OCI-LY1 (cell line): ENCODE results near the gene NOL11.
"Not testable (repeated sequence)": the region's sequence is repeated elsewhere in the genome, so short reads cannot be mapped to it uniquely, and the experiment has no call there.

Experiments used
- H2AFZ ChIP-seq: fragments of 200-600 bp; sonication (generic), shearing (Covaris generic); 2 replicates; pipeline ENCODE4 v1.6.0; 2014; ENCODE audit warnings: antibody characterized with exemption, mild to moderate bottlenecking, low read length
- H3F3A ChIP-seq: fragments of 200-600 bp; sonication (generic), shearing (Covaris generic); 2 replicates; pipeline ENCODE4 v1.6.0; 2014; ENCODE audit warnings: mild to moderate bottlenecking, antibody characterized with exemption, low read length, moderate library complexity; ENCODE audit not compliant: insufficient read depth
- H3K27ac ChIP-seq: fragments of 200-600 bp; sonication (generic); 2 replicates; pipeline ENCODE4 v1.5.1; 2014; ENCODE audit warnings: low read length, mixed run types, mild to moderate bottlenecking, low read depth; ENCODE audit not compliant: poor library complexity, severe bottlenecking
- H3K27me3 ChIP-seq: fragments of 200-600 bp; sonication (generic); 2 replicates; pipeline ENCODE4 v1.6.0; 2014; ENCODE audit warnings: antibody characterized with exemption, mild to moderate bottlenecking, low read length, moderate library complexity; ENCODE audit not compliant: insufficient read depth
- H3K36me3 ChIP-seq: fragments of 200-600 bp; sonication (generic); 2 replicates; pipeline ENCODE4 v1.6.1; 2014; ENCODE audit warnings: mild to moderate bottlenecking, antibody characterized with exemption, low read length, moderate library complexity, mixed read lengths; ENCODE audit not compliant: insufficient read depth
- H3K4me1 ChIP-seq: fragments of 200-600 bp; sonication (generic); 2 replicates; pipeline ENCODE4 v1.5.1; 2014; ENCODE audit warnings: mild to moderate bottlenecking, low read length, moderate library complexity; ENCODE audit not compliant: insufficient read depth, severe bottlenecking
- H3K4me2 ChIP-seq: fragments of 200-600 bp; sonication (generic), shearing (Covaris generic); 2 replicates; pipeline ENCODE4 v1.6.1; 2014; ENCODE audit warnings: low read length
- H3K4me3 ChIP-seq: fragments of 200-600 bp; sonication (generic); 2 replicates; pipeline ENCODE4 v1.5.1; 2014; ENCODE audit warnings: low read length, low read depth, mild to moderate bottlenecking, mixed read lengths; ENCODE audit not compliant: poor library complexity, severe bottlenecking
- H3K79me2 ChIP-seq: fragments of 200-600 bp; shearing (Covaris generic); 2 replicates; pipeline ENCODE4 v1.6.1; 2016; ENCODE audit warnings: mixed run types, low read length, mixed read lengths; ENCODE audit not compliant: insufficient read depth
- H3K9ac ChIP-seq: fragments of 200-600 bp; sonication (generic), shearing (Covaris generic); 2 replicates; pipeline ENCODE4 v1.6.1; 2014; ENCODE audit warnings: mild to moderate bottlenecking, low read length, mixed read lengths
- H3K9me2 ChIP-seq: fragments of 200-600 bp; sonication (generic), shearing (Covaris generic); 2 replicates; pipeline ENCODE4 v1.6.1; 2014; ENCODE audit warnings: low read depth, mild to moderate bottlenecking, low read length, mixed read lengths
- H3K9me3 ChIP-seq: fragments of 200-600 bp; shearing (Covaris generic); 2 replicates; pipeline ENCODE4 v1.6.1; 2014; ENCODE audit warnings: low read length, mixed read lengths
- H4K20me1 ChIP-seq: fragments of 200-600 bp; sonication (generic), shearing (Covaris generic); 2 replicates; pipeline ENCODE4 v1.6.0; 2016; ENCODE audit warnings: mild to moderate bottlenecking, low read length; ENCODE audit not compliant: insufficient read depth
- EZH2 ChIP-seq: fragments of 200-600 bp; sonication (generic), shearing (Covaris generic); IDR thresholded peaks from 2 replicates; pipeline ENCODE4 v1.8.0; 2017; ENCODE audit warnings: borderline replicate concordance, mixed run types, mild to moderate bottlenecking, antibody characterized with exemption, low read length, moderate library complexity, mixed read lengths
- TF ChIP-seq, protein P1 (sequence below): fragments of 200-600 bp; sonication (generic), shearing (Covaris generic); IDR thresholded peaks from 2 replicates; pipeline ENCODE4 v1.5.1; 2017; ENCODE audit warnings: mild to moderate bottlenecking, antibody characterized with exemption, low read length, moderate library complexity, mixed read lengths

The NOL11 gene

DNA sequence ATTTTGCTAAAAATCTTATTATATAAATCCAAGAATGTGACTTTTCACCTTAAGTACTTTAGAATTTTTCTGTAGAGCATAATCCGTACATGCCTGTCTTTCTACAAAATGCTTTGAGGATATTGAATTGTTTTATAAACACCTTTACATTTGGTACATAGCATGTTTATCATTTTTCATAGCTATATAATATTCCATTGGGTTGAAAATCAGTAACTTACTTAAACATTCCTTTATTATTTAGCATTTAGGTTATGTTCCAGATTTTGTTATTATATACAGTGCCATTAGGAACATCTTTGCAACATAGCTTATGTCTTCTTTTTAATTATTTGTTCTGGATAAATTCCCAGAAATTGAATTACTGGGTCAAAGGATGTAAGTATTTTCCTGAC is 17.0 kb upstream of the NOL11 start:
- Histone ChIP-seq H3K4me2 (no peak overlapping the region), H3K36me3 (no peaks in the 10 kb centered on the region), H3K27me3 (no peaks in the 10 kb centered on the region), H3F3A (no peaks in the 10 kb centered on the region), H3K27ac (no peak overlapping the region), H3K4me1 (no peaks in the 10 kb centered on the region), H3K4me3 (no peak overlapping the region), H3K9ac (no peak overlapping the region), H4K20me1 (no peaks in the 10 kb centered on the region), H2AFZ (no peak overlapping the region), H3K9me2 (no peaks in the 10 kb centered on the region), H3K9me3 (no peaks in the 10 kb centered on the region), H3K79me2 (no peaks in the 10 kb centered on the region)
- TF ChIP-seq, protein P1, sequence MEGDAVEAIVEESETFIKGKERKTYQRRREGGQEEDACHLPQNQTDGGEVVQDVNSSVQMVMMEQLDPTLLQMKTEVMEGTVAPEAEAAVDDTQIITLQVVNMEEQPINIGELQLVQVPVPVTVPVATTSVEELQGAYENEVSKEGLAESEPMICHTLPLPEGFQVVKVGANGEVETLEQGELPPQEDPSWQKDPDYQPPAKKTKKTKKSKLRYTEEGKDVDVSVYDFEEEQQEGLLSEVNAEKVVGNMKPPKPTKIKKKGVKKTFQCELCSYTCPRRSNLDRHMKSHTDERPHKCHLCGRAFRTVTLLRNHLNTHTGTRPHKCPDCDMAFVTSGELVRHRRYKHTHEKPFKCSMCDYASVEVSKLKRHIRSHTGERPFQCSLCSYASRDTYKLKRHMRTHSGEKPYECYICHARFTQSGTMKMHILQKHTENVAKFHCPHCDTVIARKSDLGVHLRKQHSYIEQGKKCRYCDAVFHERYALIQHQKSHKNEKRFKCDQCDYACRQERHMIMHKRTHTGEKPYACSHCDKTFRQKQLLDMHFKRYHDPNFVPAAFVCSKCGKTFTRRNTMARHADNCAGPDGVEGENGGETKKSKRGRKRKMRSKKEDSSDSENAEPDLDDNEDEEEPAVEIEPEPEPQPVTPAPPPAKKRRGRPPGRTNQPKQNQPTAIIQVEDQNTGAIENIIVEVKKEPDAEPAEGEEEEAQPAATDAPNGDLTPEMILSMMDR, result no peak
- TF ChIP-seq EZH2, result no peak

DNA sequence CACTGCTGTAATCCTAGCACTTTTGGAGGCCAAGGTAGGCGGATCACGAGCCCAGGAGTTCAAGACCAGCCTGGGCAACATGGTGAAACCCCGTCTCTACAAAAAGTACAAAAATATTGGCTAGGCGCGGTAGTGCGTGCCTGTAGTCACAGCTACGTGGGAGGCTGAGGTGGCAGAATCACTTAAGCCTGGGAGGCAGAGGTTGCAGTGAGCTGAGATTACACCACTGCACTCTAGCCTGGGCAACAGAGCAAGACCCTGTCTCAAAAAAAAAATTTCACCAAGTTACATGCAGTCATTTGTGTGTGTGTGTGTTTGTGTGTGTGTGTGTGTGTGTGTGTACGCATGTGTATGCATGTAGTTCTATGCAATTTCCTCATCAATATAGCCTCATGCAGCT is 14.9 kb upstream of the NOL11 start:
- H3K27ac ChIP-seq, H3K4me2 ChIP-seq: not testable (repeated sequence)

GRCh38 chr17:67707442-67707841 is 10.3 kb upstream of the NOL11 start:
- H3K9me3 ChIP-seq, result no peaks in the 10 kb centered on the region
- no peaks in the 10 kb centered on the region for H4K20me1 ChIP-seq
- no peak overlapping the region for H3K4me3 ChIP-seq
- no peaks in the 10 kb centered on the region for H3K27me3 ChIP-seq
- no peaks in the 10 kb centered on the region for H3K36me3 ChIP-seq
- H3K27ac ChIP-seq, result no peak overlapping the region
- no peaks in the 10 kb centered on the region for H3K79me2 ChIP-seq
- no peaks in the 10 kb centered on the region for H3F3A ChIP-seq
- H3K4me1 ChIP-seq, result no peaks in the 10 kb centered on the region
- H3K4me2 ChIP-seq, result no peak overlapping the region
- no peak for TF ChIP-seq EZH2
- TF ChIP-seq, protein P1, result no peak
- no peak overlapping the region for H3K9ac ChIP-seq
- no peak overlapping the region for H2AFZ ChIP-seq
- no peaks in the 10 kb centered on the region for H3K9me2 ChIP-seq

More for the DNA sequence above, 14.9 kb upstream of the NOL11 start:
- H2AFZ ChIP-seq, H4K20me1 ChIP-seq, H3K9ac ChIP-seq, H3K27me3 ChIP-seq, H3K36me3 ChIP-seq, H3K9me3 ChIP-seq, H3F3A ChIP-seq, H3K9me2 ChIP-seq, H3K79me2 ChIP-seq, H3K4me3 ChIP-seq, H3K4me1 ChIP-seq: not testable (repeated sequence)

DNA sequence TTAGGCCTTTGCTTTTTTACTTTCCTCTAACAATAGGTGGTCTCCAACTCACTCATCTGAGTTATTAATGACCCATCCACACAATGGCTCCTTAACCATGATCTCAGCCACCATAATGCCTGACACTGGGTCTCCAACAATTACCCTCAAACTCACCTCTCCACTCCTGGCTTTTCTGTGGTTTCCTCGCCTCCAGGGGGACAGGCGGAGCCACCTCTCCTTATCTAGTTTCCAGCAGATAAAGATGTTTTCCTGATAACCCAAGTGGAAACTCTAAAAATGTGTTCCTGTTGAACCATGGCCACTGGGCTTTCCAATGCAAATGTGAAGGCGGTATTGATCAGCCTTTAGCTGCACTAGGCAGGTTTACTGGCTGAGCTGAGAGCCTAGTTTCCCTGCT is 9.4 kb upstream of the NOL11 start:
- Histone ChIP-seq H4K20me1 (no peaks in the 10 kb centered on the region), H3K9me3 (0 out of 2 replicates have a peak, but pooled peaks cover 2% of the 10 kb centered on the region), H2AFZ (no peak overlapping the region), H3K9me2 (no peaks in the 10 kb centered on the region), H3K27ac (no peak overlapping the region), H3K9ac (no peak overlapping the region), H3K4me2 (no peak overlapping the region), H3K79me2 (no peaks in the 10 kb centered on the region), H3K4me1 (no peaks in the 10 kb centered on the region), H3F3A (no peaks in the 10 kb centered on the region), H3K36me3 (no peaks in the 10 kb centered on the region; the same call in 1 of the 2 replicates), H3K27me3 (no peaks in the 10 kb centered on the region), H3K4me3 (no peak overlapping the region)
- TF ChIP-seq, protein P1, result no peak
- TF ChIP-seq EZH2, result no peak
